Melanocyte of skin (primary cell): ENCODE measurements around the gene ZFPM1. TPM values are rescaled to one million over a fixed set of nuclear protein-coding genes. Genes with fewer than 3 reads are reported as not detected.

ENCODE experiments used
- small RNA-seq, 2 donors: library from RNA; depleted of rRNA; stranded (forward); fragments of <200 nt; gene quantifications; one replicate each; pipeline ENCODE3, GENCODE V24; 2012
- total RNA-seq, 2 donors: library from RNA; depleted of rRNA; stranded (reverse); fragments of >200 nt; gene quantifications; 2 replicates each; pipeline ENCODE4 v1.2.3, GENCODE V29; 2012

ZFPM1 gene
- 1 to 10 TPM in 1 of 2 donors, under 1 TPM in 1; 0.34 to 2.7 TPM for total RNA-seq

GRCh38 chr16:88453217-88453531 is at the start of gene ZFPM1:
ZFPM1 (plus strand) TSS chr16:88453280; CDS start chr16:88453639, 359 bp downstream.

DNA sequence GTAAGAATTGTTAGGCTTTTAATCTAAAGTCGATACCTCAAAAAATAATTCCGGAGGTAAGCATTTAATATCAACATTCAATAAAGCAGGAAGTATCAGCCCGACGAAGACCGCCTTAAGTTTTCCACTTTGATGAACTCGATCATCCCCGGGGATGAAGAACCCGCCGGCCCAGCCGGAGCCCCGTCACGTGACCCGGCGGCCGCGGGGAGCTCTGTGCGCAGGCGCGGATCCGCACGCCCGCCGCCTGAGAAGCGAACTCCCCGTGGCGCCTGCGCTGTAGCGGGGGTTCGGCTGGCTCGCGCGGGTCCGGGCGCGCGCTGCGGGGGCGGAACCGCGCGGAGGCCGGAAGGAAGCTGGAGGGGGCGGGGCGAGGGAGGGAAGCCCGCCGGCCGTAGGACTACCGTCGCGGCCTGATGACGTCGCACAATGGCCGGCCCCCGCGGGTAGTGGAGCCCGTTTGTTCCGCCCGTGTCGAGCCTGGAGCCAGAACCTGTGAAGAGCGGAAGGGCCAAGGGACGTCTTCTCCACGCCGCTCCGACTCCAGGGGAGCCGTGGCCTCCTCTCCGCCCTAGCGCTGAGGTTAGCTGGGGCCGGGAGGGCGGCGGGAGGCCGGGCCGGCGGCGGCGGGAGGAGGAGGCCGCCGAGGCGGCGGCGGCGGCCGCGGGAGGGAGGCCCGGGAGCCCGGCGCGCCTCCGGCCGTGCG is 117.1 kb downstream of the ZFPM1 start, which contains the start of gene ZC3H18:
TSS of gene ZC3H18 (plus strand) at position 419 of the 706 bp plus-strand sequence. CDS start 6,721 bp downstream, outside the sequence.

Small RNA genes within 50 kb of the gene (small RNA-seq; reads per million reads assigned to genes)
- 0.29 to 0.34 reads per million in 2 donors for gene MIR5189

Other genes with a start within 250 kb of the ZFPM1 start
- gene ZNF469, start 70.3 kb upstream of the ZFPM1 start, total RNA-seq, result under 1 TPM; under 0.01 TPM
- 10 to 100 TPM in 1 of 2 donors, 1 to 10 TPM in 1; 8.9 to 14.7 TPM for gene ZC3H18, start 117.1 kb downstream of the ZFPM1 start, total RNA-seq
- not detected for gene IL17C, start 185.3 kb downstream of the ZFPM1 start, total RNA-seq
- 100 to 1,000 TPM; 179 to 205 TPM for gene CYBA, start 197.8 kb downstream of the ZFPM1 start, total RNA-seq
- gene MVD, start 209.8 kb downstream of the ZFPM1 start, total RNA-seq, result 10 to 100 TPM; 48.6 to 61.6 TPM
- under 1 TPM in 1 of 2 donors, not detected in 1; under 0.01 TPM for gene SNAI3, start 233.2 kb downstream of the ZFPM1 start, total RNA-seq